Keratinocyte (primary cell): ENCODE data around the gene ASB13. TPM values are rescaled to one million over a fixed set of nuclear protein-coding genes. Genes with fewer than 3 reads are reported as not detected.

Source experiments
- DNase-seq: peaks from one replicate; pipeline ENCODE4 v3.0.0-alpha.2; 2011; ENCODE audit warnings: low read depth, missing footprints, low spot score
- FAIRE-seq: peaks from 2 replicates; lab custom pipeline; 2011; peaks lifted over from hg19 to GRCh38; lab: Jason Lieb, UNC
- H2AFZ ChIP-seq: 2 replicates; pipeline ENCODE4 v1.6.0; 2012; ENCODE audit warnings: low read length, control low read depth, inconsistent platforms; ENCODE audit not compliant: control insufficient read depth
- H3K27ac ChIP-seq: 2 replicates; pipeline ENCODE4 v1.5.1; 2011; ENCODE audit warnings: low read length; ENCODE audit not compliant: control insufficient read depth, insufficient read depth
- H3K27me3 ChIP-seq: 3 replicates; pipeline ENCODE4 v1.6.0; 2011; ENCODE audit warnings: low read length; ENCODE audit not compliant: control insufficient read depth, insufficient read depth; ENCODE audit errors: extremely low read depth
- H3K36me3 ChIP-seq, 2 experiments: 2 replicates in 1 of 2; 3 replicates in 1 of 2; pipeline ENCODE4 v1.5.1; 2011; ENCODE audit warnings: low read length in 2 of 2, mild to moderate bottlenecking in 1 of 2; ENCODE audit not compliant: control insufficient read depth in 2 of 2, insufficient read depth in 2 of 2; ENCODE audit errors: extremely low read depth in 1 of 2
- H3K4me1 ChIP-seq: 3 replicates; pipeline ENCODE4 v1.5.1; 2011; ENCODE audit warnings: low read length; ENCODE audit not compliant: control insufficient read depth, insufficient read depth; ENCODE audit errors: extremely low read depth
- H3K4me2 ChIP-seq: 3 replicates; pipeline ENCODE4 v1.6.0; 2011; ENCODE audit warnings: low read depth, low read length; ENCODE audit not compliant: control insufficient read depth, insufficient read depth; ENCODE audit errors: extremely low read depth
- H3K4me3 ChIP-seq, 3 experiments: fragments of 200-600 bp in 1 of 3; sonication (generic) in 1 of 3; 2 replicates in 2 of 3; 3 replicates in 1 of 3; pipeline ENCODE4 v1.5.1; 2011 to 2016; ENCODE audit warnings: low read length in 3 of 3, mild to moderate bottlenecking in 3 of 3, control low read depth in 2 of 3, inconsistent platforms in 1 of 3, low read depth in 1 of 3, mixed read lengths in 1 of 3, mixed run types in 1 of 3, moderate library complexity in 1 of 3; ENCODE audit not compliant: control insufficient read depth in 2 of 3, insufficient read depth in 2 of 3; ENCODE audit errors: extremely low read depth in 1 of 3
- H3K79me2 ChIP-seq: 2 replicates; pipeline ENCODE4 v1.6.0; 2012; ENCODE audit warnings: low read length; ENCODE audit not compliant: control insufficient read depth, insufficient read depth
- H3K9ac ChIP-seq: 3 replicates; pipeline ENCODE4 v1.6.0; 2011; ENCODE audit warnings: low read length; ENCODE audit not compliant: control insufficient read depth, insufficient read depth; ENCODE audit errors: extremely low read depth
- H3K9me1 ChIP-seq: 3 replicates; pipeline ENCODE4 v1.6.0; 2011; ENCODE audit warnings: low read length; ENCODE audit not compliant: control insufficient read depth, insufficient read depth; ENCODE audit errors: extremely low read depth
- H3K9me3 ChIP-seq: 2 replicates; pipeline ENCODE4 v1.5.1; 2012; ENCODE audit warnings: low read depth, low read length; ENCODE audit not compliant: control insufficient read depth
- H4K20me1 ChIP-seq: 3 replicates; pipeline ENCODE4 v1.6.0; 2011; ENCODE audit warnings: low read length; ENCODE audit not compliant: control insufficient read depth, insufficient read depth; ENCODE audit errors: extremely low read depth
- EZH2 ChIP-seq: IDR thresholded peaks from one replicate; pipeline ENCODE4 v1.6.1; 2012; ENCODE audit warnings: inconsistent platforms, mild to moderate bottlenecking, low read length, moderate library complexity
- dilution Hi-C: fragments of 300-500 bp; cut with MboI; formaldehyde crosslinking; loops from one replicate; pipeline ENCODE4 v1.7.0; 2020; ENCODE audit warnings: low sequenced_read_pairs; ENCODE audit not compliant: extremely low pct_ligation_motif_present
- polyA plus RNA-seq, 5 experiments: library from polyadenylated mRNA; depleted of rRNA in 3 of 5; stranded (reverse) in 3 of 5; stranded (forward) in 1 of 5; unstranded in 1 of 5; fragments of >200 nt; gene quantifications; 1 replicate in 1 of 5; 2 replicates in 3 of 5; 3 replicates in 1 of 5; pipeline versions ENCODE4 v1.2.1 to v1.2.3, GENCODE V29; 2011 to 2012; ENCODE audit warnings: missing spikeins in 2 of 5, low read depth in 1 of 5, low replicate concordance in 1 of 5
- TF ChIP-seq, protein P1 (sequence below), 3 experiments: IDR thresholded peaks in 1 of 3; conservative IDR thresholded peaks in 1 of 3; optimal IDR thresholded peaks in 1 of 3; 2 replicates in 2 of 3; 3 replicates in 1 of 3; pipeline versions ENCODE3 to v1.5.1; 2011; ENCODE audit warnings: low read length in 3 of 3, mild to moderate bottlenecking in 3 of 3, moderate library complexity in 2 of 3, control low read depth in 1 of 3, inconsistent platforms in 1 of 3; ENCODE audit not compliant: insufficient read depth in 2 of 3; ENCODE audit errors: extremely low read depth in 1 of 3

ASB13 gene
- polyA plus RNA-seq, 1 donor (not counting 4 experiments of a cell fraction or from before 2014, with no cell fraction given) = 6.4 TPM

DNA sequence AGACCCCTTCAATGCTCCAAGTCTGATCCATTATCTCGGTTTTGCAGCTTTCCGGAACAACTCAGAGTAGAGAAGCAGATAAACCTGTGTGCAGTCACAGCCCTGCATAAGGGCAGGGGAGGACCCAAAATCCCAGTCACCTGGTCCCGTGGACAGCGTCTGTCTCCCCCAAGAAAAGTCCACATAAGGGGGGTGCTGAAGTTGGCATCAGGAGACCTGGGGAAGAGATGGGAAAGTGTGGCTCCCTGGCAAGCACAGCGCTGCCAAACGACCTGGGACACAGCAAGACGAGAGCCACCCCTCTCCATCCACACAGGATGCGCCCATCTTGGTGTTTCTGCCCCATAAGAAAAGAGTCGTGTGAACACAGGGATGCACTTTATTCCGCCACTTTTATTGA is 27.9 kb downstream of the ASB13 start:
- no peaks in the 10 kb centered on the region for H3K9me1 ChIP-seq
- no peaks in the 10 kb centered on the region for H4K20me1 ChIP-seq
- H3K36me3 ChIP-seq = peaks cover 0 to 9% of the 10 kb centered on the region in 2 experiments
- no peaks in the 10 kb centered on the region for H3K4me1 ChIP-seq
- TF ChIP-seq EZH2 = no peak
- TF ChIP-seq, protein P1, sequence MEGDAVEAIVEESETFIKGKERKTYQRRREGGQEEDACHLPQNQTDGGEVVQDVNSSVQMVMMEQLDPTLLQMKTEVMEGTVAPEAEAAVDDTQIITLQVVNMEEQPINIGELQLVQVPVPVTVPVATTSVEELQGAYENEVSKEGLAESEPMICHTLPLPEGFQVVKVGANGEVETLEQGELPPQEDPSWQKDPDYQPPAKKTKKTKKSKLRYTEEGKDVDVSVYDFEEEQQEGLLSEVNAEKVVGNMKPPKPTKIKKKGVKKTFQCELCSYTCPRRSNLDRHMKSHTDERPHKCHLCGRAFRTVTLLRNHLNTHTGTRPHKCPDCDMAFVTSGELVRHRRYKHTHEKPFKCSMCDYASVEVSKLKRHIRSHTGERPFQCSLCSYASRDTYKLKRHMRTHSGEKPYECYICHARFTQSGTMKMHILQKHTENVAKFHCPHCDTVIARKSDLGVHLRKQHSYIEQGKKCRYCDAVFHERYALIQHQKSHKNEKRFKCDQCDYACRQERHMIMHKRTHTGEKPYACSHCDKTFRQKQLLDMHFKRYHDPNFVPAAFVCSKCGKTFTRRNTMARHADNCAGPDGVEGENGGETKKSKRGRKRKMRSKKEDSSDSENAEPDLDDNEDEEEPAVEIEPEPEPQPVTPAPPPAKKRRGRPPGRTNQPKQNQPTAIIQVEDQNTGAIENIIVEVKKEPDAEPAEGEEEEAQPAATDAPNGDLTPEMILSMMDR (optimal IDR thresholded peaks at IDR 0.05 in 1 of 3, IDR thresholded peaks at IDR 0.05 in 1 of 3, conservative IDR thresholded peaks at IDR 0.05 in 1 of 3; ENCODE audit: extremely low read depth in 1 of 3, insufficient read depth in 2 of 3, low read length in 3 of 3) = no peak
- no peak overlapping the region for H3K4me3 ChIP-seq
- H3K9me3 ChIP-seq = no peaks in the 10 kb centered on the region
- DNase-seq (no peak), FAIRE-seq (no peak)
- no peaks in the 10 kb centered on the region for H3K27me3 ChIP-seq
- H3K27ac ChIP-seq = no peak overlapping the region
- no peak overlapping the region for H3K9ac ChIP-seq
- H3K79me2 ChIP-seq = no peaks in the 10 kb centered on the region
- dilution Hi-C loops = no loop called here
- H2AFZ ChIP-seq = no peak overlapping the region
- H3K4me2 ChIP-seq = no peak overlapping the region

DNA sequence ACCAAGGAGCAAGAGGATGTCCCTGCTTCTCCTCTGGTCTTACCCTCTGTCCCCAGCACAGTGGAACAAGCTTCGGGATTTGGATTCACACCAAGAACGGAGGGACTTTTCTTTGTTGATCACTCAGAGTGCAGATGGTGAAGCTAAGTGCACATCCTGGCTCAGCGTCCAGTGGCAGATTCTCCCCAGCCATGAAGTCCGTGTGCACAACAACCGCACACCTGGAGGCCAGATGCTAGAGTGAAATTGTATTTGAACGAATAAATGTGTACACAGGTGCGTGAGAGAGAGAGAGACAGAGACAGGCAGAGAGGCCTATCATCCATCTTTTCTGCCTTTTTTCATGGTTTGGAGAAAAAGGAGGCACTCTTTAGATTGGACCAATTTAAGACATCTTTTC is 31.5 kb downstream of the ASB13 start:
- Histone ChIP-seq H3K4me3 (no peak overlapping the region), H3K27me3 (no peaks in the 10 kb centered on the region), H3K36me3 (peaks cover 0 to 1% of the 10 kb centered on the region in 2 experiments), H3K4me1 (peaks cover 9% of the 10 kb centered on the region), H3K79me2 (no peaks in the 10 kb centered on the region), H3K4me2 (no peak overlapping the region), H3K27ac (no peak overlapping the region), H3K9me3 (no peaks in the 10 kb centered on the region), H4K20me1 (no peaks in the 10 kb centered on the region), H3K9ac (no peak overlapping the region), H3K9me1 (no peaks in the 10 kb centered on the region), H2AFZ (no peak overlapping the region)
- TF ChIP-seq, protein P1 (optimal IDR thresholded peaks at IDR 0.05 in 1 of 3, IDR thresholded peaks at IDR 0.05 in 1 of 3, conservative IDR thresholded peaks at IDR 0.05 in 1 of 3; ENCODE audit: extremely low read depth in 1 of 3, insufficient read depth in 2 of 3, low read length in 3 of 3) = no peak
- TF ChIP-seq EZH2 = no peak
- FAIRE-seq = no peak
- no peak for DNase-seq
- dilution Hi-C loops = no loop called here
